DOHH2 (cell line): ENCODE results near the gene FMR1NB.

Experiments
- H3F3A ChIP-seq: fragments of 200-600 bp; sonication (generic), shearing (Covaris generic); 2 replicates; pipeline ENCODE4 v1.6.0; 2016; ENCODE audit warnings: antibody characterized with exemption, mild to moderate bottlenecking; ENCODE audit not compliant: control insufficient read depth, insufficient read depth
- H3K27ac ChIP-seq: fragments of 200-600 bp; sonication (generic); 2 replicates; pipeline ENCODE4 v1.5.1; 2014; ENCODE audit warnings: low read depth, mild to moderate bottlenecking, low read length, moderate library complexity
- H3K27me3 ChIP-seq: fragments of 200-600 bp; sonication (generic); 2 replicates; pipeline ENCODE4 v1.6.1; 2014; ENCODE audit warnings: mild to moderate bottlenecking, low read length, mixed read lengths; ENCODE audit not compliant: control insufficient read depth
- H3K36me3 ChIP-seq: fragments of 200-600 bp; sonication (generic); 2 replicates; pipeline ENCODE4 v1.6.1; 2014; ENCODE audit warnings: mild to moderate bottlenecking, low read length, moderate library complexity, mixed read lengths; ENCODE audit not compliant: control insufficient read depth
- H3K4me1 ChIP-seq: fragments of 200-600 bp; sonication (generic); 2 replicates; pipeline ENCODE4 v1.6.1; 2014; ENCODE audit warnings: mild to moderate bottlenecking, low read length, mixed read lengths; ENCODE audit not compliant: control insufficient read depth
- H3K4me2 ChIP-seq: fragments of 200-600 bp; sonication (generic); 2 replicates; pipeline ENCODE4 v1.6.0; 2014; ENCODE audit warnings: mild to moderate bottlenecking, low read length, moderate library complexity
- H3K4me3 ChIP-seq: fragments of 200-600 bp; sonication (generic); 2 replicates; pipeline ENCODE4 v1.5.1; 2014; ENCODE audit warnings: mild to moderate bottlenecking, low read length, mixed read lengths
- H3K79me2 ChIP-seq: fragments of 200-600 bp; sonication (generic); 2 replicates; pipeline ENCODE4 v1.6.1; 2014; ENCODE audit warnings: mild to moderate bottlenecking, low read length, mixed read lengths; ENCODE audit not compliant: control insufficient read depth
- H3K9me2 ChIP-seq: fragments of 200-600 bp; sonication (generic); replicated peaks from 2 replicates; pipeline ENCODE4 v1.6.1; 2014; ENCODE audit warnings: mild to moderate bottlenecking, low read length, mixed read lengths; ENCODE audit not compliant: control insufficient read depth
- H3K9me3 ChIP-seq: fragments of 200-600 bp; sonication (generic); 2 replicates; pipeline ENCODE4 v1.6.1; 2014; ENCODE audit warnings: antibody characterized with exemption, low read length, mixed read lengths; ENCODE audit not compliant: control insufficient read depth, insufficient read depth
- H4K20me1 ChIP-seq: fragments of 200-600 bp; sonication (generic); 2 replicates; pipeline ENCODE4 v1.6.0; 2014; ENCODE audit warnings: low read depth, mild to moderate bottlenecking, antibody characterized with exemption, low read length, moderate library complexity; ENCODE audit not compliant: control insufficient read depth, insufficient read depth
- CTCF ChIP-seq: fragments of 200-600 bp; sonication (generic); IDR thresholded peaks from one replicate; pipeline ENCODE4 v1.5.1; 2014; ENCODE audit warnings: antibody characterized with exemption, mild to moderate bottlenecking, low read depth, low read length; ENCODE audit not compliant: poor library complexity, severe bottlenecking
- EZH2phosphoT487 ChIP-seq: fragments of 200-600 bp; sonication (generic); IDR thresholded peaks from 2 replicates; pipeline ENCODE4 v1.6.1; 2017; ENCODE audit warnings: borderline replicate concordance, mild to moderate bottlenecking, antibody characterized with exemption, low read length, moderate library complexity, mixed read lengths

The FMR1NB gene

DNA sequence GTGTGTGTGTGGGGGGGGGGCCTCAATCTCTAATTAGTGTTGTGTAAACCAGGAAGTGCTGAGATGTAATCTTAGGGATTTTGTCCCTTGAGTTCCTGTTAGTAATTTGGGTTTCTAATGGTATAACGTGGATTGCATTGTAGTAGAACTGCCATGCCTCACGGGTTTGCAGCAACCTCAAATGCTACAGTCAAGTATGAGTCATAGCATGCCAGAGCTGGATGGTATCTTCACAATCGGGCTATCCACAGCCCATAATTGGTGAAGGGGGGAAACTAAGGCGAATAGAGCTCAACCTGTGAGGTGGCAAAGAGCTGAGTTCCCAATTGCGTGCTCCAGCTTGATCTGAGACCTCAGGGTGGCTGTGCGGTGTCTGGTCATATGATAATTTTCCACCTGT is 2.2 kb upstream of the FMR1NB start:
- TF ChIP-seq CTCF, result no peak
- TF ChIP-seq EZH2phosphoT487, result no peak
- Histone ChIP-seq H3F3A (no peaks in the 10 kb centered on the region), H3K79me2 (no peaks in the 10 kb centered on the region), H3K9me2 (no peaks in the 10 kb centered on the region), H3K27ac (no peak overlapping the region), H3K4me1 (no peaks in the 10 kb centered on the region), H3K9me3 (no peaks in the 10 kb centered on the region), H3K36me3 (no peaks in the 10 kb centered on the region), H3K4me2 (no peak overlapping the region), H3K27me3 (no peaks in the 10 kb centered on the region), H3K4me3 (no peak overlapping the region), H4K20me1 (no peaks in the 10 kb centered on the region)

- H3K27me3 ChIP-seq, result no peaks in the 10 kb centered on the region
- H3K4me2 ChIP-seq, result no peak overlapping the region
- no peak overlapping the region for H3K27ac ChIP-seq
- no peaks in the 10 kb centered on the region for H3K9me2 ChIP-seq
- no peaks in the 10 kb centered on the region for H3K79me2 ChIP-seq
- no peak for TF ChIP-seq CTCF
- no peak for TF ChIP-seq EZH2phosphoT487
- no peaks in the 10 kb centered on the region for H4K20me1 ChIP-seq
- peaks cover 14% of the 10 kb centered on the region for H3K4me1 ChIP-seq
- H3K9me3 ChIP-seq, result no peaks in the 10 kb centered on the region
- no peaks in the 10 kb centered on the region for H3F3A ChIP-seq
- H3K36me3 ChIP-seq, result no peaks in the 10 kb centered on the region; the same call in 1 of the 2 replicates
- no peak overlapping the region for H3K4me3 ChIP-seq
These were observed 39.2 kb downstream of the FMR1NB start for GRCh38 chrX:148020329-148020728.

DNA sequence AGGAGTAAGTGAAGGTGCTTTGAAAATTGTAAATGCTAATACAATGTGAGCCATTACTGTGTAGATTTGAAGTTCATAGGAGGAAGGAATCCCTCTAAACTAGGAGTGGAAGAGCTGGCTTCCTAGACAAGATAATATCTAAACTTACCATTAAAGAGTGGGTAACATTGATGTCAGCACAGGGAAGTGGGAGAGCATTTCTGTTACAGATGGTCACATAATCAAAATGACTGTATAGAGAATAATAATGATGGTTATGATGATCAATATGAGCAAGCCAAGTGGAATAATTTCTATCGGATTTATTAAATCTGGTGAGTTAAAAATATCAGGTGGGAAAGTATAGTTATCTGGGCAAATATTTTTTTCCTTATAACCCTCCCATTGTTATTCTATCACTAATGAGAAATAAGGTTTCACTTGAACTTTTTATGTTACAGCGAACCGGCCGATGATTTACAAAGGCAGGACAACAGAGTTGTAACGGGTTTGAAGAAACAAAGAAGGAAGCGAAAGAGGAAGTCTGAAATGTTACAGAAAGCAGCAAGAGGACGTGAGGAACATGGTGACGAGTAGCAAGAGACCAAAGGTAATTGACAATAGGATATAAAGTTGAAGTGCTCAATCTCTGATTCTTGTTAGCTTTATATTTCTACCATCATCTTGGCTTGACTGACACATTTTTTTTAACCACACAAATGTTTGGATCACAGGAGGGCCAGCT is 43.5 kb downstream of the FMR1NB start:
- peak overlapping the region; percentile 57 for H3K4me2 ChIP-seq
- H3K36me3 ChIP-seq, result no peaks in the 10 kb centered on the region; the same call in 1 of the 2 replicates
- no peak for TF ChIP-seq CTCF
- no peak for TF ChIP-seq EZH2phosphoT487
- no peaks in the 10 kb centered on the region for H3K9me3 ChIP-seq
- H3K79me2 ChIP-seq, result no peaks in the 10 kb centered on the region
- H3F3A ChIP-seq, result no peaks in the 10 kb centered on the region
- no peaks in the 10 kb centered on the region for H4K20me1 ChIP-seq
- no peaks in the 10 kb centered on the region for H3K9me2 ChIP-seq
- no peaks in the 10 kb centered on the region for H3K27me3 ChIP-seq
- peaks cover 15% of the 10 kb centered on the region for H3K4me1 ChIP-seq
- H3K4me3 ChIP-seq, result peak overlapping the region; percentile 26
- peak overlapping the region; percentile 27; the same call in 1 of the 2 replicates for H3K27ac ChIP-seq
